Type B pancreatic cell (in vitro differentiated cells): ENCODE measurements around the gene SLC22A23. TPM values are rescaled to one million over a fixed set of nuclear protein-coding genes. Genes with fewer than 3 reads are reported as not detected.

Experiments
- DNase-seq: peaks from one replicate; pipeline ENCODE4 v3.0.0; 2021; ENCODE audit warnings: mixed read lengths; ENCODE audit not compliant: unreplicated experiment; ENCODE audit errors: extremely low spot score
- H3K27ac Mint-ChIP-seq: 2 replicates; pipeline ENCODE4 v1.8.0; 2021; ENCODE audit warnings: mild to moderate bottlenecking, mixed read lengths
- H3K27me3 Mint-ChIP-seq: 2 replicates; pipeline ENCODE4 v1.8.0; 2021; ENCODE audit warnings: mixed read lengths
- H3K36me3 Mint-ChIP-seq: 2 replicates; pipeline ENCODE4 v1.8.0; 2021; ENCODE audit warnings: mixed read lengths
- H3K4me1 Mint-ChIP-seq: one replicate; pipeline ENCODE4 v1.8.0; 2021; ENCODE audit warnings: mixed read lengths; ENCODE audit not compliant: unreplicated experiment
- H3K4me3 Mint-ChIP-seq: 2 replicates; pipeline ENCODE4 v1.8.0; 2021; ENCODE audit warnings: mild to moderate bottlenecking, mixed read lengths
- H3K9me3 Mint-ChIP-seq: 2 replicates; pipeline ENCODE4 v1.8.0; 2021; ENCODE audit warnings: mixed read lengths
- CTCF ChIP-seq: fragments of 200-600 bp; sonication (generic); conservative IDR thresholded peaks from 2 replicates; pipeline ENCODE4 v1.5.0; 2021; ENCODE audit warnings: antibody characterized with exemption, mild to moderate bottlenecking
- total RNA-seq: library from RNA; stranded (reverse); gene quantifications from 2 replicates; pipeline ENCODE4 v1.2.1, GENCODE V29; 2021; ENCODE audit warnings: low replicate concordance

The SLC22A23 gene
- total RNA-seq, 1 donor from 2014 or later, result 36.6 TPM

- H3K36me3 Mint-ChIP-seq, result peaks cover 25% of the 10 kb centered on the region
- peak overlapping the region; percentile 87 for H3K27ac Mint-ChIP-seq
- no peak for DNase-seq
- no peaks in the 10 kb centered on the region for H3K27me3 Mint-ChIP-seq
- peak overlapping the region; percentile 55 for H3K4me3 Mint-ChIP-seq
- no peak for TF ChIP-seq CTCF
- peaks cover 4% of the 10 kb centered on the region for H3K9me3 Mint-ChIP-seq
- H3K4me1 Mint-ChIP-seq, result peaks cover 59% of the 10 kb centered on the region
These were observed 24.4 kb downstream of the SLC22A23 start for GRCh38 chr6:3432416-3432815.

- Mint-ChIP-seq H3K36me3 (peaks cover 23% of the 10 kb centered on the region), H3K9me3 (peaks cover 4% of the 10 kb centered on the region), H3K27me3 (no peaks in the 10 kb centered on the region), H3K27ac (peak overlapping the region; percentile 87), H3K4me1 (peaks cover 62% of the 10 kb centered on the region), H3K4me3 (peak overlapping the region; percentile 55)
- no peak for TF ChIP-seq CTCF
- no peak for DNase-seq
These were observed 24.9 kb downstream of the SLC22A23 start for GRCh38 chr6:3431994-3432393.

GRCh38 chr6:3429211-3429610, 27.6 kb downstream of the SLC22A23 start:
- no peak for TF ChIP-seq CTCF
- peaks cover 61% of the 10 kb centered on the region for H3K4me1 Mint-ChIP-seq

GRCh38 chr6:3428700-3429099, 28.1 kb downstream of the SLC22A23 start:
- no peaks in the 10 kb centered on the region for H3K27me3 Mint-ChIP-seq
- H3K27ac Mint-ChIP-seq, result peak overlapping the region; percentile 75
- H3K4me1 Mint-ChIP-seq, result peaks cover 66% of the 10 kb centered on the region
- no peak overlapping the region for H3K4me3 Mint-ChIP-seq
- TF ChIP-seq CTCF, result no peak
- no peaks in the 10 kb centered on the region for H3K9me3 Mint-ChIP-seq
- DNase-seq, result no peak
- H3K36me3 Mint-ChIP-seq, result peaks cover 11% of the 10 kb centered on the region

More at GRCh38 chr6:3429211-3429610, 27.6 kb downstream of the SLC22A23 start:
- Mint-ChIP-seq H3K27ac (no peak overlapping the region), H3K9me3 (no peaks in the 10 kb centered on the region), H3K4me3 (no peak overlapping the region), H3K36me3 (peaks cover 11% of the 10 kb centered on the region), H3K27me3 (no peaks in the 10 kb centered on the region)
- DNase-seq, result no peak

GRCh38 chr6:3428247-3428646, 28.6 kb downstream of the SLC22A23 start:
- Mint-ChIP-seq H3K27me3 (no peaks in the 10 kb centered on the region), H3K4me1 (peaks cover 66% of the 10 kb centered on the region), H3K27ac (peak overlapping the region; percentile 75), H3K36me3 (peaks cover 7% of the 10 kb centered on the region), H3K9me3 (no peaks in the 10 kb centered on the region), H3K4me3 (no peak overlapping the region)
- no peak for TF ChIP-seq CTCF
- no peak for DNase-seq

- no peaks in the 10 kb centered on the region for H3K9me3 Mint-ChIP-seq
- peak overlapping the region; percentile 75 for H3K27ac Mint-ChIP-seq
- peaks cover 66% of the 10 kb centered on the region for H3K4me1 Mint-ChIP-seq
- no peak for DNase-seq
- H3K4me3 Mint-ChIP-seq, result peak overlapping the region; percentile 34
- no peak for TF ChIP-seq CTCF
- no peaks in the 10 kb centered on the region for H3K27me3 Mint-ChIP-seq
- H3K36me3 Mint-ChIP-seq, result peaks cover 7% of the 10 kb centered on the region
These were observed 29.2 kb downstream of the SLC22A23 start for GRCh38 chr6:3427687-3428085.
